ENCODE data around the gene HTR3D. TPM values are rescaled to one million over a fixed set of nuclear protein-coding genes. Genes with fewer than 3 reads are reported as not detected.
A peak's percentile ranks its signal among the peaks of the same experiment; 100 is the strongest.
"Not testable (repeated sequence)": the region's sequence is repeated elsewhere in the genome, so short reads cannot be mapped to it uniquely, and the experiment has no call there.

HTR3D gene
- total and polyA plus RNA-seq, 2 donors: not detected

DNA sequence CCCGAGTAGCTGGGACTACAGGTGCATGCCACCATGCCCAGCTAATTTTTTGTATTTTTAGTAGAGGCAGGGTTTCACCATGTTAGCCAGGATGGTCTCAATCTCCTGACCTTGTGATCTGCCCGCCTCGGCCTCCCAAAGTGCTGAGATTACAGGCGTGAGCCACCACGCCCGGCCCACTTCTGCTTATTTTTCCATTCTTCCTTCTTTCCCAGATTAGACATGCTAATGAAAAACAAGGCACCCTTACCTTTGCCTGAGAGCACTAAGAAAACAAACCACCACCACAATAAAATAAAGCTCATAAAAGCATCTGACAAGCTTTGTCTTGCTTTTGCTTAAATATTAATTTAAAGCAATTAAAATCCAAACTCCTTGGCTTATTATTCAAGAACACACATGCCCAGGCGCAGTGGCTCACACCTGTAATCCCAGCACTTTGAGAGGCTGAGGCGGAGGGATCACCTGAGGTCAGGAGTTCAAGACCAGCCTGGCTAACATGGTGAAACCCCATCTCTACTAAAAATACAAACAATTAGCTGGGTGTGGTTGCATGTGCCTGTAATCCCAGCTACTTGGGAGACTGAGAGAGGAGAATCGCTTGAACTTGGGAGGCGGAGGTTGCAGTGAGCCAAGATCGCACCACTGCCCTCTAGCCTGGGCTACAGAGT is 24.3 kb upstream of the HTR3D start:
- not testable (repeated sequence) for H3K27ac ChIP-seq (ENCODE audit: low read depth); H3K4me3 ChIP-seq (ENCODE audit: low read depth, low read length); H3K36me3 ChIP-seq (ENCODE audit: insufficient read depth); DNase-seq (ENCODE audit: extremely low spot score); H3K4me1 ChIP-seq (ENCODE audit: insufficient read depth)
- 91% methylated on average over 11 of the region's 11 CpGs for WGBS

DNA sequence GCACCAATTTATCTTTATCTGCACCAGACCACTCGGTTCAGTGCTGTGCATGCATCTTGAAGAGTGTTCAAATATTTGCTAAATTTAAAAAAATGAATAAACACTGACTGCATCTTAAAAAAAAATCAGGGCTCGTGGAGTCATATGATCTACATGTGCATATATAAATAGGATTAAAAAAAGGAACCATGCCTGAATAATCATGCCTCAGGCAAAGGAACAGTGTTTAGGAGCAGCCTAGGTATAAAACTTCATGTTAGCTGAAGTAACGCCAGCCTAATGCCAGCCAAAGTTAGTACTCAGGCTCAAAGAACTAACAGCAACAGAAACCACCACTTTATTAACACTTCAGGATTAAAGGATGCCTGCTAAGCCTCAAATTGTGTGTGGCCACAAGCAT is 23.4 kb upstream of the HTR3D start:
- no peak for DNase-seq (ENCODE audit: extremely low spot score)
- no peaks in the 10 kb centered on the region for H3K36me3 ChIP-seq (ENCODE audit: insufficient read depth)
- whole genome bisulfite sequencing: 73% methylated on average over 3 of the region's 3 CpGs
- no peaks in the 10 kb centered on the region for H3K4me1 ChIP-seq (ENCODE audit: insufficient read depth)
- no peak overlapping the region for H3K27ac ChIP-seq (ENCODE audit: low read depth)
- no peak overlapping the region for H3K4me3 ChIP-seq (ENCODE audit: low read depth, low read length)

DNA sequence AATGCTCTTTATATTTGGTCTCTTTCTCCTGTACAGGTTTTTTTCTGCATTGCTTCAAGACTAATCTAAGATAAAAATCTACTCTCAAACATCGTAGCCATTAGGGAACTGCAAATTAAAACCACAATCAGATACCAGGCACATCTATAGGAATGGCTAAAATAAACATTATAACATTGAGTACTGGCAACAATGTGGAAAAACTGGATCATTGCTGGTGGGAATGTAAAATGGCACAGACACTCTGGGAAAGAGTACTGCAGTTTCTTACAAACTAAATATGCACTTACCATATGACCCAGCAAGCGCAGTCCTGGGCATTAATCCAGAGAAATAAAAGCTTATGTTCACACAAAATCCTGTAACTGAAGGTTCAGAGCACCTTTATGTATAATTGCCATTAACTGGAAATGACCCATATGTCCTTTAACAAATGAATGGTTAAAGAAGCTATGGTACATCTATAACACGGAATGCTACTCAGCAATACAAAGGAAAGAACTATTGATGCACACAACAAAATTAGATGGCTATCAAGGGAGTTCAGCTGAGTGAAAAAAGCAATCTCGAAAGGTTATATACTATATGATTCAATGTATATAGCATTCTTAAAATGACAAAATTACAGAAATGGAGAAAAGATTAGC is 20.2 kb upstream of the HTR3D start:
- DNase-seq (ENCODE audit: extremely low spot score): no peak
- Histone ChIP-seq H3K36me3 (ENCODE audit: insufficient read depth) (no peaks in the 10 kb centered on the region), H3K4me3 (ENCODE audit: low read depth, low read length) (no peak overlapping the region)

DNA sequence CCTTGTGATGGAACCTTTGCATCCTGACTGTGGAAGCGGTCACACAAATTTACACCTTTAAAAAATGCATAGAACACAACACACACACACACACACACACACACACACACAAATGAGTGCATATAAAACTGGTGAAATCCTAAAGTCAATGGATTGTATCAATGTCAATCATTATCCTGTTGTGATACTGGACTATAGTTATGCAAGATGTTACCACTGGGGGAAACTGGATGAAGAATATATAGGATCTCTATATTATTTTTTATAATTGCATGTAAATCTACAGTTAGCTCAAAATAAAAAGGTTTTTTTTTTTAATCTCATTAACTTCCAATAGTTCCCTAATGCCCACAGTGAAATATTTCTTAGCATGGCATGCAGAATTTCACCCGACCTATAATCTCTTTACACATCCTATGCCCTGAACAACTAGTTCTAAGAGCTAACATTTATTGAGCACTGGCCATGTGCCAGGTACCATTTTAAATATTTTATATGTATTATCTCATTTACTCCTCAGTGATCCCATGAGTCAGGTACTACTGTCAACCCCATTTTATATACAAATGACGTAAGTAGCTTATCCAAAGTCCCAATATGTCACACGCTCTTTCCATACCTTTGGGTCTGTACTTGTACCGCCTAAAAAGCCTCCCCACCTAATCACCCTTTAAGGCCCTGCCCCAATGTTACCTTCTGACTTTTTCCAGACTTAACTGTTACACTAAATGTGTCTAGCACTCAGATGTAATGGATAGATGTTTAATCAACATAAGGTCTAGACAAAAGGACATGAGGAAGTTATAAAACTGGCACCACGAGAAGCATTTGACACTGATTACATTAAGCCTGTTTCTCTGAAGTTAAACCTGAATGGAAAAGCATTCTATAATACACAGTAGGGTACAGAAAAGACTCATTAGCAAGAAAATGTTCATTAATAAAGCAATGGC is 19.3 kb upstream of the HTR3D start:
- DNase-seq (ENCODE audit: extremely low spot score): no peak
- no peaks in the 10 kb centered on the region for H3K4me1 ChIP-seq (ENCODE audit: insufficient read depth)
- H3K36me3 ChIP-seq (ENCODE audit: insufficient read depth): no peaks in the 10 kb centered on the region
- WGBS: 84% methylated on average over 6 of the region's 6 CpGs
- no peak overlapping the region for H3K4me3 ChIP-seq (ENCODE audit: low read depth, low read length)
- H3K27ac ChIP-seq (ENCODE audit: low read depth): no peak overlapping the region

More for the DNA sequence above, 20.2 kb upstream of the HTR3D start:
- WGBS: 88% methylated on average over 4 of the region's 4 CpGs
- H3K27ac ChIP-seq (ENCODE audit: low read depth): no peak overlapping the region
- H3K4me1 ChIP-seq (ENCODE audit: insufficient read depth): no peaks in the 10 kb centered on the region

DNA sequence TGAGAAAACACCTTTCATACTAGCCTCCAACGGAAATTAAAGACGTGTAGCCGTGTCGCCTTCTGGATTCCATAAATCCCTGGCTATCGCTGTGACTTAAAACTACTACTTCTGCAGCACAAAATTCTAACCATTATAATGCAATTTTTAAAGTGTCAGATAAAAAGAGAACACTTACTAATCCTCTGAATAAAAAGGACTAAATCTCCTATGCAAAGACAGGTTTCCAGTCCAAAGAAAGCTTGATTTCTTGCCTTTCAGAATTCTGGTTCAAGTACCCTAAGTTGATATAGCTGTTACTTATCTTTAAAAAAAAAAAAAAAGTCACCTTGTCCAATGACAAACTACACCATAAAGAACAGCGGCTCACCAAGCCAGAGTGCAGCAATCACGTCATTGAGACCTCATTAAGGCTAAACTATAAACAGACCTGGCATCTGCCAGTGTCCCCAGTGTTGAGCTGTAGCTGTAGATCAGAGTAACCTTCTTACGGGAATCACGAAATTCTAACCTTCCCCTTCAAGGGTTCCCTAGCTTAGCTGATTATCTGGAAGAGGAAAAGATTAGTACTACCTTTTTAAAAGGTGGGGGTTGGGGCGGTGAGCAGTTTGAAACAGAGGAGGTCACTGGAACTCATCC is 16.0 kb upstream of the HTR3D start:
- H3K36me3 ChIP-seq (ENCODE audit: insufficient read depth): no peaks in the 10 kb centered on the region
- no peak for DNase-seq (ENCODE audit: extremely low spot score)
- 87% methylated on average over 10 of the region's 10 CpGs for WGBS
- no peak overlapping the region for H3K27ac ChIP-seq (ENCODE audit: low read depth)
- H3K4me3 ChIP-seq (ENCODE audit: low read depth, low read length): no peak overlapping the region
- H3K4me1 ChIP-seq (ENCODE audit: insufficient read depth): no peaks in the 10 kb centered on the region

DNA sequence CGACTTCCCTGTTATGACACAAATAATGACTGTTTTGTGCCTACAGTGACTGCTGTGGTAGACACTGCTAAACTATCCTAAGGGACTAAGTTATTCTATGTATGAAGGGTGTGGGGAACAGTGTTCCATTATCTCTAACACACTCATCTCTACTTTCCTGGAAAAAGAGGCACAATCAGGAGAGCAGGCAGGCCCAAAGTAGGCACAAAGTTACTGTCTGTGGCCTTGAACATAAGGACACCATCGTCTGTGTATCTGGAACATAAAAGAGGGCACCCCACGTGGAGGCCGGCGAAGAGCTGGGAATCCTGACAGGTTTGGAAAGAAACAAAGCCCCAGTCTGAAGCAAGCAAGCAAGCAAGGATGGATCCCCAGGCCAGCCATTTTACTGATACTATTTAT is 15.4 kb upstream of the HTR3D start:
- WGBS: 84% methylated on average over 5 of the region's 5 CpGs
- H3K27ac ChIP-seq (ENCODE audit: low read depth): no peak overlapping the region
- DNase-seq (ENCODE audit: extremely low spot score): no peak
- no peaks in the 10 kb centered on the region for H3K36me3 ChIP-seq (ENCODE audit: insufficient read depth)
- H3K4me3 ChIP-seq (ENCODE audit: low read depth, low read length): no peak overlapping the region
- no peaks in the 10 kb centered on the region for H3K4me1 ChIP-seq (ENCODE audit: insufficient read depth)

DNA sequence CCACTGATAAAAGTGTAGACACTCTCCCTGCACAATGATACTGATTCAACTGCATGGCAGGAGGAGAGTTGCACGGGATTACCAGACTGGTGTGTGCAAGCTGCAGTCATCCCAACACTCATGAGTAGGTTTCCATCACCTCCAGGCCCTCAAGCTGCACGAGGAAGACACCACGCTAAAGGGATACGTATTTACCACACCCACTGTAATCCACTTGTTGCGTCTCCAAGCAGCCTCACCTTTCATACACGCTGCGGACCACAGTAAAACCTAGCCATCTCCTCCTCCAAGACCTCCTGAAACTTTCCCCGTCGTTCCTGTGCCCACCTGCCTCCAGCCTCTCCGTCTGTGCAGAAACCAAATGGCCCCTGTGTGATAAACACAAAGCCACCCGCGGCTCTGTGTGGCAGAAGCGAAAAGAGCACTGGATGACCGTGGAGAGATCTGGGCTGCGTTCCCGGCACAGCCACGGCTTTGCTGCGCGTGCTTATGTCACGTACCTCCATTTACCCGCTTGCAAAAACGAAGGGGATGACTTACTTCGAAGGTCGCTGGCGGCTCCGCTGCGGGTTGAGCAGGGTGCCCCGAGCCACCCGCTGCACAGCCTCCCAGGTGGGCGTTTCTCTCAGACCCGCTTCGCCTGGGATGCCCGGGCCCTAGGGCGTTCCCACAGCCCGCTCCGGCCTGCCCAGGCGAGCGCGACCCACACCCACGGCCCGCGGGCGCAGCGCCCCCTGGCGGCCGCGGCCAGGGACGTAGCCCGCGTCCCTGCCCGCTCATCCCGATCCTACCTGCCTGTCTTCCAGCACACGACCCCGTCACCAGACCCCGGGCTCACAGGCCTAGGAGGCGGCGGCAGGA is 14.5 kb upstream of the HTR3D start:
- 6% methylated on average over 57 of the region's 57 CpGs for WGBS
- Histone ChIP-seq H3K4me1 (ENCODE audit: insufficient read depth) (no peaks in the 10 kb centered on the region), H3K27ac (ENCODE audit: low read depth) (no peak overlapping the region), H3K36me3 (ENCODE audit: insufficient read depth) (no peaks in the 10 kb centered on the region), H3K4me3 (ENCODE audit: low read depth, low read length) (peak overlapping the region; percentile 85)
- DNase-seq (ENCODE audit: extremely low spot score): no peak

DNA sequence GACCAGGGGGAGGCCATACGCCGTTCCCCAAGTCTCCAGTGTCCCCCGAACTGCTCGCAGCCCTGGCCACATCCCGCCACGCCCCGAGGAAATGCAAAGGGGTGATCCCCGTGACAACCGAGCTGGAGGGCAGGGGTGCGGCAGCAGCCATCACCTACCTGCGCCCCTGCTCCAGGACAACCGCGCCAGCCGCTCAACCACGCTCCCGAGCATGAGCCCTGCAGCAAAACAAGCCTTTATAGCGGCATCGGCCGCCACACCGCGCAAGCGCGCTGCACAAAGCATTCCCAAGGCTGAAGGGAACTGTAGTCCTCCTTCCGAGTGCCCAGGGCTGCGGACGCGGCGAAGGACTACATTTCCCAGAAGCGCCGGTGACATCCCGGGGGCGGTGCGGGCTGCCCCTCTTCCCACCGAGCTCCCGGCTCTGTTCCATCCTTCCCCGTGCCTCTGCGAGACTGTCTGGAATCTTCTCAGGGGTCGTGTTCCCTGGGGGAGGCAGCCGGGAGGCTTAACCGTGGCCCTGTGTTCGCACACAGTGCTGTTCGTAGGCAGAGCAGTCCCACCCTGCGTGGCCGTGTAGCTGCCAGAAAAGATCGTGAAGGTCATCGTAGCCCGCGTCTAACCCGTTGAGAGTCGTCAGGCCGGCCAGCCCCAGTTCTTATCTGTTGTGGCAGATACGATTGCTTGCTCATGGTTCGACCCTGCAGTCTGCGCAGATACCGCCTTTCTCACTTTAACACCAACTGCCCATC is 13.7 kb upstream of the HTR3D start, which contains the start of gene ABCC5:
Gene ABCC5, minus strand, starts transcription at position 213 of the 752 bp plus-strand sequence. CDS start 3,492 bp downstream, outside the sequence.
- H3K36me3 ChIP-seq (ENCODE audit: insufficient read depth): no peaks in the 10 kb centered on the region
- peak within 1 kb of the TSS; percentile 85 for H3K4me3 ChIP-seq (ENCODE audit: low read depth, low read length)
- WGBS: under 1% methylated on average over 55 of the region's 55 CpGs
- H3K27ac ChIP-seq (ENCODE audit: low read depth): peak within 1 kb of the TSS; percentile 53
- no peaks in the 10 kb centered on the region for H3K4me1 ChIP-seq (ENCODE audit: insufficient read depth)
- peak; percentile 87 for DNase-seq (ENCODE audit: extremely low spot score)

DNA sequence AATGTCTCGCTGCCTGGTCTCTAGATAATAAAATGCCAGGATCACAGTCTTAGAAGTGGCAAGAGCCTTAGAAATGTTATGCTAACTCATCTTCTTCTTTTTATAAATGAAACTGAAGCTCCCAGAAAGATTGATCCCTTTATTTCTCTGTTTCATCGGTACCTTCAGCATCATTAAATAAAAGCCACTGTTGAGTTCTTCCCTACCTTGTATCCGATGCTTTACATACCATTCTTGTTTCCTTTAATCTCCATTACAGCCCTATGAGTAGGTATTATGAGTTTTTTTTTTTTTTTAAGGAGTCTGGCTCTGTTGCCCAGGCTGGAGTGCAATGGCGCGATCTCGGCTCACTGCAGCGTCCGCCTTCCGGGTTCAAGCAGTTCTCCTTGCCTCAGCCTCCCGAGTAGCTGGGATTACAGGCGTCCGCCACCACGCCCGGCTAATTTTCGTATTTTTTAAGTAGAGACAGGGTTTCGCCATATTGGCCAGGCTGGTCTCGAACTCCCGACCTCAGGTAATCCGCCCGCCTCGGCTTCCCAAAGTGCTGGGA is 13.0 kb upstream of the HTR3D start:
- no peak for DNase-seq (ENCODE audit: extremely low spot score)
- Histone ChIP-seq H3K4me1 (ENCODE audit: insufficient read depth) (no peaks in the 10 kb centered on the region), H3K36me3 (ENCODE audit: insufficient read depth) (no peaks in the 10 kb centered on the region), H3K4me3 (ENCODE audit: low read depth, low read length) (peak overlapping the region; percentile 85), H3K27ac (ENCODE audit: low read depth) (no peak overlapping the region)
- WGBS: 89% methylated on average over 21 of the region's 21 CpGs

DNA sequence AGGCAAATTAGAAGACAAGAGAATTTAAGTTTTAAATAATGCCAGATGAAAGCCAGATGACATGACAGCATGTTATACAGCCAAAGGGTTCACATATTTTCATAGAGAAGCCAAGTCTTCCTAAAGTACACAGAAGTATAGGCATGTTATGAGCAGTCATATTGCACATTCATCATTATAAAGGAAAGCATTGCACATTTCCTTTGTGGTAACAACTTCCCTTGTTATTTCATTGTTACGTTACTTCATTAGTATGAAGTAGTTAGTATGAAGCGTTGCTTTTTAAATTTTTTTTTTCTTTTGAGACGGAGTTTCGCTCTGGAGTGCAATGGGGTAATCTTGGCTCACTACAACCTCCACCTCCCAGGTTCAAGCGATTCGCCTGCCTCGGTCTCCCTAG is 9.2 kb upstream of the HTR3D start:
- Histone ChIP-seq H3K4me1 (ENCODE audit: insufficient read depth) (no peaks in the 10 kb centered on the region), H3K36me3 (ENCODE audit: insufficient read depth) (no peaks in the 10 kb centered on the region), H3K27ac (ENCODE audit: low read depth) (no peak overlapping the region), H3K4me3 (ENCODE audit: low read depth, low read length) (no peak overlapping the region)
- no peak for DNase-seq (ENCODE audit: extremely low spot score)
- 85% methylated on average over 7 of the region's 7 CpGs for WGBS

DNA sequence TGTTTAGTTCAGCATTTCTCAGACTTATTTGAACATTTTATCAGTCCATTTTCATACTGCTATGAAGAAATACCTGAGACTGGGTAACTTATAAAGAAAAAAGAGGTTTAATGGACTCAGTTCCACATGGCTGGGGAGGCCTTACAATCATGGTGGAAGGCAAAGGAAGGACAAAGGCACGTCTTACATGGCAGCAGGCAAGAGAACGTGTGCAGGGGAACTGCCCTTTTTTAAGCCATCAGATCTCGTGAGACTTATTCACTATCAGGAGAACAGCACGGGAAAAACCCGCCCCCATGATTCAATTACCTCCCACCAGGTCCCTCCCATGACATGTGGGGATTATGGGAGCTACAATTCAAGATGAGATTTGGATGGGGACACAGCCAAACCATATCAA is 6.3 kb upstream of the HTR3D start:
- not testable (repeated sequence) for H3K4me3 ChIP-seq (ENCODE audit: low read depth, low read length); H3K36me3 ChIP-seq (ENCODE audit: insufficient read depth); DNase-seq (ENCODE audit: extremely low spot score); H3K27ac ChIP-seq (ENCODE audit: low read depth); H3K4me1 ChIP-seq (ENCODE audit: insufficient read depth)
- WGBS: 53% methylated on average over 5 of the region's 5 CpGs
